Measurements from ENCODE around the gene MYO9A.
"Not testable (repeated sequence)": the region's sequence is repeated elsewhere in the genome, so short reads cannot be mapped to it uniquely, and the experiment has no call there.

The MYO9A gene

GRCh38 chr15:71874245-71874644 is 243.7 kb downstream of the MYO9A start:
- no peak for DNase-seq (ENCODE audit: low read depth in 3 of 3)

- DNase-seq (ENCODE audit: low read depth in 3 of 3) = not testable (repeated sequence)
Observed at GRCh38 chr15:71858232-71858631, 259.7 kb downstream of the MYO9A start.

- no peak for DNase-seq (ENCODE audit: low read depth in 3 of 3)
Observed at GRCh38 chr15:71853543-71853942, 264.4 kb downstream of the MYO9A start.

- DNase-seq (ENCODE audit: low read depth in 3 of 3) = no peak
Observed at GRCh38 chr15:71844916-71845315, 273.0 kb downstream of the MYO9A start.

GRCh38 chr15:71841563-71841962 is 276.4 kb downstream of the MYO9A start:
- no peak for DNase-seq (ENCODE audit: low read depth in 3 of 3)

- DNase-seq (ENCODE audit: low read depth in 3 of 3) = no peak
Observed at GRCh38 chr15:71830981-71831380, 287.0 kb downstream of the MYO9A start.

- no peak for DNase-seq (ENCODE audit: low read depth in 3 of 3)
Observed at GRCh38 chr15:71826196-71826595, 291.8 kb downstream of the MYO9A start.

- DNase-seq (ENCODE audit: low read depth in 3 of 3) = no peak
Observed at GRCh38 chr15:71825021-71825730, 292.8 kb downstream of the MYO9A start.

GRCh38 chr15:71823801-71824200 is 294.1 kb downstream of the MYO9A start:
- DNase-seq (ENCODE audit: low read depth in 3 of 3) = no peak

GRCh38 chr15:71822890-71823630 is 294.9 kb downstream of the MYO9A start:
- no peak for DNase-seq (ENCODE audit: low read depth in 3 of 3)

- no peak for DNase-seq (ENCODE audit: low read depth in 3 of 3)
Observed at GRCh38 chr15:71821547-71822129, 296.3 kb downstream of the MYO9A start.

GRCh38 chr15:71820127-71820526 is 297.8 kb downstream of the MYO9A start:
- DNase-seq (ENCODE audit: low read depth in 3 of 3) = no peak

- DNase-seq (ENCODE audit: low read depth in 3 of 3) = no peak
Observed at GRCh38 chr15:71817351-71817750, 300.6 kb downstream of the MYO9A start.

- no peak for DNase-seq (ENCODE audit: low read depth in 3 of 3)
Observed at GRCh38 chr15:71815301-71815700, 302.6 kb downstream of the MYO9A start.

- no peak for DNase-seq (ENCODE audit: low read depth in 3 of 3)
Observed at GRCh38 chr15:71813723-71814470, 304.1 kb downstream of the MYO9A start.

- DNase-seq (ENCODE audit: low read depth in 3 of 3) = no peak
Observed at GRCh38 chr15:71812966-71813722, 304.8 kb downstream of the MYO9A start.

GRCh38 chr15:71811752-71812735 is 305.9 kb downstream of the MYO9A start:
- no peak for DNase-seq (ENCODE audit: low read depth in 3 of 3)

- no peak for DNase-seq (ENCODE audit: low read depth in 3 of 3)
Observed at GRCh38 chr15:71811036-71811736, 306.8 kb downstream of the MYO9A start.

GRCh38 chr15:71810256-71811035 is 307.5 kb downstream of the MYO9A start, which contains the start of gene NR2E3:
Gene NR2E3 (plus strand): TSS chr15:71810554. CDS start chr15:71810744, 190 bp downstream.
- DNase-seq (ENCODE audit: low read depth in 3 of 3) = no peak
